GM12872 (cell line): ENCODE measurements around the gene TXNRD2.

Experiments used
- TF ChIP-seq, protein P1 (sequence below): IDR thresholded peaks from 3 replicates; pipeline ENCODE4 v1.5.1; 2011; ENCODE audit warnings: low read depth, mild to moderate bottlenecking, low read length, moderate library complexity; ENCODE audit not compliant: insufficient read depth

TXNRD2 gene

DNA sequence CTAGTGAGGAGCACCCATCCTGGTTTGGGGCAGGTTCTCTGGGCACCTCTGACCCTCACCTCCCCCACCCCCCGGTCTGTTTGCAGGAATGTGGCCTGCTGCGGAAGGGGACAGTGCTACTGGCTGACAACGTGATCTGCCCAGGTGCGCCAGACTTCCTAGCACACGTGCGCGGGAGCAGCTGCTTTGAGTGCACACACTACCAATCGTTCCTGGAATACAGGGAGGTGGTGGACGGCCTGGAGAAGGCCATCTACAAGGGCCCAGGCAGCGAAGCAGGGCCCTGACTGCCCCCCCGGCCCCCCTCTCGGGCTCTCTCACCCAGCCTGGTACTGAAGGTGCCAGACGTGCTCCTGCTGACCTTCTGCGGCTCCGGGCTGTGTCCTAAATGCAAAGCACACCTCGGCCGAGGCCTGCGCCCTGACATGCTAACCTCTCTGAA is 26.9 kb upstream of the TXNRD2 start:
- TF ChIP-seq, protein P1, sequence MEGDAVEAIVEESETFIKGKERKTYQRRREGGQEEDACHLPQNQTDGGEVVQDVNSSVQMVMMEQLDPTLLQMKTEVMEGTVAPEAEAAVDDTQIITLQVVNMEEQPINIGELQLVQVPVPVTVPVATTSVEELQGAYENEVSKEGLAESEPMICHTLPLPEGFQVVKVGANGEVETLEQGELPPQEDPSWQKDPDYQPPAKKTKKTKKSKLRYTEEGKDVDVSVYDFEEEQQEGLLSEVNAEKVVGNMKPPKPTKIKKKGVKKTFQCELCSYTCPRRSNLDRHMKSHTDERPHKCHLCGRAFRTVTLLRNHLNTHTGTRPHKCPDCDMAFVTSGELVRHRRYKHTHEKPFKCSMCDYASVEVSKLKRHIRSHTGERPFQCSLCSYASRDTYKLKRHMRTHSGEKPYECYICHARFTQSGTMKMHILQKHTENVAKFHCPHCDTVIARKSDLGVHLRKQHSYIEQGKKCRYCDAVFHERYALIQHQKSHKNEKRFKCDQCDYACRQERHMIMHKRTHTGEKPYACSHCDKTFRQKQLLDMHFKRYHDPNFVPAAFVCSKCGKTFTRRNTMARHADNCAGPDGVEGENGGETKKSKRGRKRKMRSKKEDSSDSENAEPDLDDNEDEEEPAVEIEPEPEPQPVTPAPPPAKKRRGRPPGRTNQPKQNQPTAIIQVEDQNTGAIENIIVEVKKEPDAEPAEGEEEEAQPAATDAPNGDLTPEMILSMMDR, result no peak

DNA sequence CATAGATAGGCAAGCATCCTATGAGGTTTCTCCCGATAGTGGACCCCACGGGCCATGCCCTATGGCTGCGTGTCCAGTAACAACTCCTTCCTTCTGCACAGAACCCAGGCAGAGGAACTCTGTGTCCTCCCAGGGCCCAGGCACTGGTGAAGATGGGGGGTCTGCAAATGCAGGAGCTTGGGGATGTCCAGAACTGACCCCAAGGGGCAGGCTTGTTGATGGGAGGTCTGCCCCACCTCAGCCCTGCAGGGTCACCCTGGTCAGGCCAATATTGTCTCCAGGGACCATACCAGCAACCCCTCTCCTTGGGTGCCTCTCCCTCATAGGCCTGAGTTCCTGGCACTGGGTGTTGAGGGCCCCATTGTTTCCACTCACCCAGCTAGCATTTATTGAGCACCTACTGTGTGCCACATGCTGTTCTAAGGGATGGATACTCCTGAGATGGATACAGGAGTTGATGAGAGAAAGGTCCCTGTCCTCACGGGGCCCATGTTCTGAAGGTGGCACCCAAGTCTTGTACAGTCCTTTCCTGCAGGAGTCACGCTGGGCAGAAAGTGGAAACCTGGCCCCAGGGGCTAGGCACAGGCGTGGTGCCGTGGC is 26.3 kb upstream of the TXNRD2 start:
- TF ChIP-seq, protein P1, result no peak

DNA sequence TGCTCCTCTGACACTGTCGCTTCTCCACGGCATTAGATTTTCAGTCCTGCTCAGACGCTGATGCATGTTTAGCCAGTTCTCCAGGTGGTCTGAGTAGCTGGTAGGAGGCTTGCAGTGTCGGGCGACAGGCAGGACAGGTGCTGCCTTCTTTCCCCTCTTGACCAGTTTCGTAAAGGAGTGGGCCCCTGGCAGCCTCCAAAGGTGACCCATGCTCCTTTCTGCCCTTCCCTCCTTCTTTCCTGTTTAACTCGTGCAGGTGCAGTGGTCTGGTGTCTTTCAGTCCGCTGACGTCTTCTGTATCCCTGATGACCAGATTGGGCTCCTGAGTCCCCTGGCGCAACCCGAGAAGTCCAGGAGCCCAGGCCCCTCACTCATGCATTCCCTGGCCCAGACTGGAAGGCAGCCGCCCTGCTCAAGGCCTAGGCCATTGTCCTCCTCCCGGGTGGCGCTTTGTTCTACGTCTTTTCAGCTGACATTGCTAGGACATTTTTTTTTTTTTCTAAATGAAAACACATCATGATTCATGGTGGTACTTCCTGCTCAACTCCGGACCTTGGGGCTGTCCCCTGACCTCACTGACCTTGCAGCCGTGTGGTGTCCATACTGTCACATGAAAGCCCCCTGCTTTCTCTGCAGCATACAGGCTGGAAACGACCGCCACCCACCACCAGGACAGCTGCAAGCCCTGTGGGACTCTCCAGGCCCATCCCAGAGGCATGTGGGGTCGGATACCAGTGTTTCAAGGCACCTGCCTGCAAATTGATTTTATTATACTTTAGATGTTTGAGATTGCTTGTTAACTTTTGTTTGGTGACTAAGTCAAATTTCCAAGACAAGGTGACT is 25.5 kb upstream of the TXNRD2 start:
- TF ChIP-seq, protein P1, result no peak

DNA sequence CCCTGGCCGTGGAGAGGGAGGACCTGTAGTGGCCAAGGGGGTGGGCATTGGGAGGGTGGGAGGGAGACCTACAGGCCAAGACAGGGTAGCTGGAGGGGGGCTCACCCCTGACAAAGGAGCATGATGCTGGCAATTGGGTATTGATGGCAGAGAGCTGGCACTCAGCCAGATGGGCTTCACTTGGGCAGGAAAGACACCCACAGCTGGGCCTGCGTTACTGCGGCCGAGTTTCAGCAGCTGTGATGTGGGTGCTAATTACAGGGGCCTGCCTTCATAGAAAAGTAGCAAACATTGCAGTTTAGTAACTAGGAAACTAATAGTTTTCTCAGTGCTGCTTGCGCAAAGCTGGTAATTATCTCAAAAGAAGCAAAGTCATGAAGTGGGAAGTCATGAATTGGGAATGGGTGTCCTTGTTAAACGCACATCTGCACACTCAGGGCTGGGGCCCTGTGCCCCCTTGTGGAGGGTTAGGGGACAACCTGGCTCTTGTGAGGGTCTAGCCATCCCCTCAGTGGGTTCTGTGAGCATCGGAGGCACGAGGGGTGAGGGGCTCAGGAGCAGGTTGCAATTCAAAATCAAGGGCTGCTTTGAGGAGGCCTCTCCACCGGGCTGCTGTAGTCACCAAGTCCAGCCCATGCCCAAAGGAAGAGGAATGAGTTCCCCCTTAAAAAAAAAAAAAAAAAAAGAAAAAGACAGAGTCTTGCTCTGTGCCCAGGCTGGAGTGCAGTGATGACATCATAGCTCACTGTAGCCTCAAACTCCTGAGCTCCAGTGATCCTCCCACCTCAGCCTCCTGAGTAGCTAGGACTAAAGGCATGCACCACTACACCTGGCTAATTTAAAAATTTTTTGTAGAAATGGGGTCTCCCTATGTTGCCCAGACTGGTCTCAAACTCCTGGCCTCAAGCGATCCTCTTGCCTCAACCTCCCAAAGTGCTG is 24.4 kb upstream of the TXNRD2 start:
- TF ChIP-seq, protein P1, result peak; percentile 50

DNA sequence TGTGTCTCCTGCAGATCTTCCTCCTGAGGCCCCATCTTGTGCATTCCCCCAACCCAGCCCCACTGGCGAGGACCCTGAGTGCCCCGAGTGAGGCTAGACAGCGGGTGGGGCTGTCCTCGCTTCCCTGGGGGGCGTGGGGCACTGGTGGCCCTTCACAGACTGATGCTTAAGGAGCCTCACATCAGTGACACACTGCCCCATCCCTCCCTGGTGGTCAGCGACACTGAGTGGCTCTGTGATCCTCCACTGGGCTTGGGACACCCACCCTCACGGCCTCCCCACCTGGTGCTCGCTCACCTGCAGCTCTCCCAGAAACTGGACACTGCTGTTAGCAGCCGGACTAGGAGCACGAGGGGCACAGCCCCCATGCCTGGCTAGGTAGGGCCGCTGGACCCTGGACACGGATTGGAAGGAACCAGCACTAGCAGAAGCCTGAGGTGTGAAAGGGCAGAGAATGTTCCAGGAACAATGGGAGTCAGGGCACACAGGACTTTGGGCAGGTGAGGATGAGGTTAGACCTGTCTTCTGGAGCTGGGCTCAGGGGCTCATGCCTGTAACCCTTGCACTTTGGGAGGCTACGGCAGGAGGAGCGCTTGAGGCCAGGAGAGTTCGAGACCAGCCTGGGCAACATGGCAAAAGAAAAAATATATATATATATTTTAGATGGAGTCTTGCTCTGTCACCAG is 23.2 kb upstream of the TXNRD2 start:
- TF ChIP-seq, protein P1, result no peak

DNA sequence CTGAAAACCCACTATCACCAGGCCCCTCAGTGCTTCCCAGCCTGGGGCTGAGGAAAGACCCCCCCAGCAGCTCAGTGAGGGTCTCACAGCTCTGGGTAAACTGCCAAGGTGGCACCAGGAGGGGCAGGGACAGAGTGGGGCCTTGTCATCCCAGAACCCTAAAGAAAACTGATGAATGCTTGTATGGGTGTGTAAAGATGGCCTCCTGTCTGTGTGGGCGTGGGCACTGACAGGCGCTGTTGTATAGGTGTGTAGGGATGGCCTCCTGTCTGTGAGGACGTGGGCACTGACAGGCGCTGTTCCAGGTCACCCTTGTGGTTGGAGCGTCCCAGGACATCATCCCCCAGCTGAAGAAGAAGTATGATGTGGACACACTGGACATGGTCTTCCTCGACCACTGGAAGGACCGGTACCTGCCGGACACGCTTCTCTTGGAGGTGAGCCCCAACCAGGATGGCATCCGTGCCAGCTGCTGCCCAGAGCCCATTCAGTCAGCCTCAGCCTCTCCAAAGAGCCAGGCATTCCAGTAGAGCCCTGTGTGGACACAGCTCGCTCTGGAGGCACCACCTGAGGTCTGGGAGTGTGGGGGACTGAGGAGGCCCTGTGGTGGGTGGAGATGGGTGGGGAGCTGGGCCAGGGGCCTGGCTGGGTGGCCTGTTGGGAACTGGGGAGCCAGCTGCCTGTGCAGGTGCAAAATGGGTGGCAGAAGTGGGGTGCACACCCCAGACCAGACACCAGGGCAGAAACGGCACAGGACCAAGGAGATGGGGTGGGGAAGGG is 22.4 kb upstream of the TXNRD2 start:
- TF ChIP-seq, protein P1, result no peak
